HepG2 (cell line): ENCODE data around the gene SULT4A1. TPM values are rescaled to one million over a fixed set of nuclear protein-coding genes. Genes with fewer than 3 reads are reported as not detected.

Source experiments
- CCAR2 ChIP-seq: fragments of 200-400 bp; formaldehyde crosslinking; optimal IDR thresholded peaks from 2 replicates; pipeline ENCODE3; 2018; ENCODE audit warnings: low read depth, mild to moderate bottlenecking, low read length, moderate library complexity
- CHD2 ChIP-seq: IDR thresholded peaks from 2 replicates; pipeline ENCODE4 v1.6.1; 2011; ENCODE audit warnings: low read depth, low read length, improper control_type of control experiment
- DZIP1 ChIP-seq: sonication (generic); formaldehyde crosslinking; IDR thresholded peaks from 2 replicates; pipeline ENCODE4 v1.5.0; 2020; ENCODE audit warnings: mild to moderate bottlenecking, missing genetic modification reagents
- HNF4G ChIP-seq, 2 experiments: sonication (generic) in 1 of 2; formaldehyde crosslinking in 1 of 2; IDR thresholded peaks; 2 replicates each; pipeline versions ENCODE4 v1.4.0 to v1.6.1; 2011 to 2020; ENCODE audit warnings: borderline replicate concordance in 2 of 2, low read depth in 2 of 2, mild to moderate bottlenecking in 2 of 2, low read length in 1 of 2, missing genetic modification reagents in 1 of 2, moderate library complexity in 1 of 2
- HOMEZ ChIP-seq: IDR thresholded peaks from 2 replicates; pipeline ENCODE4 v1.6.1; 2016; ENCODE audit warnings: low read depth
- LCORL ChIP-seq, 2 experiments: fragments of 450-650 bp in 1 of 2; sonication (generic) in 1 of 2; formaldehyde crosslinking in 1 of 2; IDR thresholded peaks; 2 replicates each; pipeline versions ENCODE4 v1.5.0 to v1.6.1; 2017 to 2020; ENCODE audit warnings: antibody characterized with exemption in 1 of 2, missing genetic modification reagents in 1 of 2
- MTA3 ChIP-seq: sonication (generic); formaldehyde crosslinking; IDR thresholded peaks from 2 replicates; pipeline ENCODE4 v1.4.0; 2020; ENCODE audit warnings: missing genetic modification reagents
- PRMT3 ChIP-seq: sonication (generic); formaldehyde crosslinking; IDR thresholded peaks from 2 replicates; pipeline ENCODE4 v1.8.1; 2022; ENCODE audit warnings: low read depth, mild to moderate bottlenecking, moderate library complexity, missing genetic modification reagents, borderline replicate concordance
- RFX3 ChIP-seq: IDR thresholded peaks from 2 replicates; pipeline ENCODE4 v1.6.1; 2016; ENCODE audit warnings: missing biosample characterization, missing genetic modification reagents
- SALL1 ChIP-seq: sonication (generic); formaldehyde crosslinking; IDR thresholded peaks from 2 replicates; pipeline ENCODE4 v1.8.0; 2022; ENCODE audit warnings: mild to moderate bottlenecking, missing genetic modification reagents
- SIN3B ChIP-seq: fragments of 150-350 bp; IDR thresholded peaks from 2 replicates; pipeline ENCODE4 v1.6.1; 2014; ENCODE audit warnings: low read length
- U2AF2 ChIP-seq: fragments of 200-400 bp; formaldehyde crosslinking; IDR thresholded peaks from 2 replicates; pipeline ENCODE4 v1.6.1; 2017; ENCODE audit warnings: low read depth, mild to moderate bottlenecking, low read length
- ZEB1 ChIP-seq: IDR thresholded peaks from 2 replicates; pipeline ENCODE4 v1.6.1; 2012; ENCODE audit warnings: mild to moderate bottlenecking, low read depth, inconsistent platforms; ENCODE audit not compliant: insufficient replicate concordance
- ZFP36L2 ChIP-seq: sonication (generic); formaldehyde crosslinking; IDR thresholded peaks from 2 replicates; pipeline ENCODE4 v1.4.0; 2020; ENCODE audit warnings: missing genetic modification reagents
- ZKSCAN1 ChIP-seq: fragments of 150-350 bp; IDR thresholded peaks from 2 replicates; pipeline ENCODE4 v1.6.1; 2014; ENCODE audit warnings: low read length
- ZNF136 ChIP-seq: sonication (generic); formaldehyde crosslinking; IDR thresholded peaks from 2 replicates; pipeline ENCODE4 v1.8.1; 2022; ENCODE audit warnings: low read depth, mild to moderate bottlenecking, moderate library complexity, missing genetic modification reagents
- ZNF232 ChIP-seq: sonication (generic); formaldehyde crosslinking; IDR thresholded peaks from 2 replicates; pipeline ENCODE4 v1.4.0; 2020; ENCODE audit warnings: missing genetic modification reagents, borderline replicate concordance
- ZNF264 ChIP-seq: sonication (generic); formaldehyde crosslinking; IDR thresholded peaks from 2 replicates; pipeline ENCODE4 v1.4.0; 2020; ENCODE audit warnings: missing genetic modification reagents
- ZNF556 ChIP-seq: sonication (generic); formaldehyde crosslinking; IDR thresholded peaks from 2 replicates; pipeline ENCODE4 v1.4.0; 2020; ENCODE audit warnings: mild to moderate bottlenecking, missing genetic modification reagents, borderline replicate concordance
- ZNF878 ChIP-seq: sonication (generic); formaldehyde crosslinking; IDR thresholded peaks from 2 replicates; pipeline ENCODE4 v1.8.1; 2023; ENCODE audit warnings: mild to moderate bottlenecking, missing genetic modification reagents, moderate library complexity
- ZSCAN25 ChIP-seq: sonication (generic); formaldehyde crosslinking; IDR thresholded peaks from 2 replicates; pipeline ENCODE4 v1.8.0; 2022; ENCODE audit warnings: mild to moderate bottlenecking, missing genetic modification reagents
- polyA plus RNA-seq, 8 experiments: library from polyadenylated mRNA; depleted of rRNA in 3 of 8; stranded (reverse) in 7 of 8; unstranded in 1 of 8; fragments of >200 nt; fragmentation: Illumina TruSeq in 4 of 8; extraction: Trizol in 4 of 8; gene quantifications; 2 replicates each; pipeline versions ENCODE4 v1.2.1 to v1.2.3, GENCODE V29; 2011 to 2016; ENCODE audit warnings: low read depth in 4 of 8, missing spikeins in 1 of 8, mixed read lengths in 1 of 8; ENCODE audit not compliant: insufficient read depth in 1 of 8
- total RNA-seq, 5 experiments: library from RNA; depleted of rRNA; stranded (reverse); fragments of >200 nt; fragmentation: Illumina TruSeq; extraction: Trizol; gene quantifications; 2 replicates each; pipeline ENCODE4 v1.2.3, GENCODE V29; 2016; ENCODE audit warnings: low read depth in 1 of 5

SULT4A1 gene
- total and polyA plus RNA-seq, 2 of the 13 experiments (the other 11 are each of a cell fraction or from before 2014, with no cell fraction given), result not detected

GRCh38 chr22:43867839-43868635 lies 5.7 kb upstream of the SULT4A1 start (continued):
- no peak for TF ChIP-seq ZNF556
- no peak for TF ChIP-seq ZNF136 (CRISPR knock-in tag)
- TF ChIP-seq SIN3B, result no peak
- no peak for TF ChIP-seq HNF4G (IDR thresholded peaks at IDR 0.05; ENCODE audit: borderline replicate concordance, low read depth, low read length)
- TF ChIP-seq HNF4G (CRISPR knock-in tag; IDR thresholded peaks at IDR 0.05; ENCODE audit: borderline replicate concordance, low read depth), result no peak
- no peak for TF ChIP-seq LCORL (IDR thresholded peaks at IDR 0.05)
- no peak for TF ChIP-seq LCORL (CRISPR knock-in tag; IDR thresholded peaks at IDR 0.05)
- no peak for TF ChIP-seq HOMEZ (CRISPR knock-in tag)
- no peak for TF ChIP-seq ZEB1
- TF ChIP-seq PRMT3, result no peak
- 0 out of 2 replicates have a peak, but pooled peaks have one; percentile 44 for TF ChIP-seq ZFP36L2 (CRISPR knock-in tag)
- TF ChIP-seq DZIP1, result no peak
- TF ChIP-seq ZNF232 (CRISPR knock-in tag), result peak; percentile 96
- no peak for TF ChIP-seq RFX3 (CRISPR knock-in tag)
- peak; percentile 88 for TF ChIP-seq SALL1 (CRISPR knock-in tag)
- no peak for TF ChIP-seq CHD2
- TF ChIP-seq CCAR2, result no peak
- TF ChIP-seq ZNF878, result peak; percentile 48; the same call in 1 of the 2 replicates
- TF ChIP-seq ZSCAN25 (CRISPR knock-in tag), result no peak
- TF ChIP-seq ZKSCAN1, result no peak
- no peak for TF ChIP-seq MTA3 (CRISPR knock-in tag)
- TF ChIP-seq U2AF2, result no peak
- peak; percentile 76; the same call in 1 of the 2 replicates for TF ChIP-seq ZNF264
